RKO (cell line): Measurements from ENCODE around the gene CAPZB.

Source experiments
- DNase-seq: peaks from one replicate; pipeline ENCODE4 v3.0.0-alpha.2; 2016; ENCODE audit warnings: low spot score

CAPZB gene

DNA sequence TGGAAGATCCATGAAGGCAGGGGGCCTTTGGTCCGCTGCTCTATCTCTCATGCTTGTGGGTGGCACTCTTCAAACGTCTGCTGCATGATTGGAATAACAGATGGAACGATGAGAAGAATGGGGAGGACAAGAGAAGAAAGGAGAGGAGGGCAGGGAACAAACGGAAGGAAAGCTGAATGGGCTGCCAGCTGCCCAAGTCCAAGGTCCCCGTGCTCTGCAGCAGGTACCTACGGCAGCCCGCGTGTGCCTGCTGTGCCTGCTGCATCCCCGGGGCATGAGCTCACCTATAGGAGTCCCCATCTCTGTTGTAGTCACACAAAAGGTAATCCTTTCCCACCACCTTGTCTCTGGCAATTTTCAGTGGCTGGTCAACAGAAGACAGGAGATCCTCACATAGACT, 100.1 kb downstream of the CAPZB start:
- DNase-seq, result no peak

DNA sequence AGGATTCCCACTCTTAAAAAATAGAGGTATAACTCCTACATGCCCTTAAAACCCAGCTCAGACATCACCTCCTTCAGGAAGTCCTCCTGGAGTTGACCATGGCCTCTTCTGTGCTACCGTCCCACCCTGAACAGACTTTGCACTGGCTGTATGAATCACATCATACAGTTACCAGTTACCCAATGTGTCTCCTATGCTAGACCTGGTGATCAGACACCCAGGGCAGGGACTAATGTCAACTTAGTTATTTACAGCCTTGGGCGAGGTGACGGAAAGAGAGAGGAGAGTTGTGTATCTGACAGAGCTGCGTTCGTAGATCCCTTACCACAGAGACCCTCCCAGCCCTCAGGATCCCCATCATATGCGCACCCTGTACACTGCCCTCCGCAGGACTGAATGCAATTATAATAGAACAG, 100.6 kb downstream of the CAPZB start:
- no peak for DNase-seq

DNA sequence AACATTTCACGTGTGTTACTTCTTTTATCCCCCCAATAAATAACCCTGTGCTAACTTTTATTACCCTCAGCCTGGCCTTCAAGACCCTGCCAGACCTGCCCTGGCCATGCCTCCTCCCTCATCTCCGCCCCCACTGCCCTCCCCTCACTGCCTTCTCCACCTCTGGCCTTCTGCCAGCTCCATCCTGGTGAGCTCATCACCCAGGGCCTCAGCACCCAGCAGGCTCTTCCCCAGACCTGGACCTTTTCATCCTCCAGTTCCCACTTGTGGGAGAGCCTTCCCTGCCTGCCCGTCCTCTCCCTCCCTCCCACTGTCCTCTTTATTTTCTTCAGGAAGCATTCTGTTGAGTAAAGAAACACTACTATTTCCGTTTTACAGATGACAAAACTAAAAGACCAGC, 101.2 kb downstream of the CAPZB start:
- no peak for DNase-seq

DNA sequence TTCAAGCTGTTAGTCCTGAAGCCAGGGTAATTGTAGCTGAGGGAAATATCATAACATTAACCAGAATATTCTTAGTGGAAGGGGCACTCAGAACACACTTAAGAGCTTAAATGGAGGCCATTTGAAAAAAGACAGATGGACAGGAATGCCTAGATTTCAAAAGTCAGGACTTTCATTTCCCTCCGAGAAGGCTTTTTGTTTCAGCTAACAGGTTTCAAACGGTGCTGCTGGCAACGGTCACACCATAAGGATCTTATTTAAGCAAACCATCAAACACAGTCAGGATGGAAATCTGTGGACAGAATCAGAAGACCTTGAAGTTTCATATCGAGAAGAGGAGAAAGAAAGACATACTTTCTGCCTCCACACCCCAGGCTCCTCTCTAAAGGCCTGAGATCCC, 103.1 kb downstream of the CAPZB start:
- DNase-seq, result no peak

DNA sequence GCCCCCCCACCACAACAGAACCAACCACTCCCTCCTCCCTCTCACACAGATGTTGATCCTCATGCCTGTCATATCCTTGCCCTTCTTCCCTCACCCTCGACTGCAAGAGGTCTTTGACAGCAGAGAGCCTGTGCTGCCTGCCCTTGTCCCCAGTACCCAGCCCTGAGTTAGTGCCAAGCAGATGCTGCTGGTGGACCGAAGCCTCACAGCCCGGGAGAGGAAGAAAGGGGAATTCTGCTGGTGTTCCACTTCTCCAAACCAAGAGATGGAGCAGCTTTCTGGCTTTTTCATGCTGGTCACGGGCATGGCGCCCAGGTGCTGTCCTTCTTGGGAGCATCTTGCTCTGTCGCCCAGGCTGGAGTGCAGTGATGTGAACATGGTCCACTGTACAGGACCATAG, 104.1 kb downstream of the CAPZB start:
- DNase-seq, result no peak

DNA sequence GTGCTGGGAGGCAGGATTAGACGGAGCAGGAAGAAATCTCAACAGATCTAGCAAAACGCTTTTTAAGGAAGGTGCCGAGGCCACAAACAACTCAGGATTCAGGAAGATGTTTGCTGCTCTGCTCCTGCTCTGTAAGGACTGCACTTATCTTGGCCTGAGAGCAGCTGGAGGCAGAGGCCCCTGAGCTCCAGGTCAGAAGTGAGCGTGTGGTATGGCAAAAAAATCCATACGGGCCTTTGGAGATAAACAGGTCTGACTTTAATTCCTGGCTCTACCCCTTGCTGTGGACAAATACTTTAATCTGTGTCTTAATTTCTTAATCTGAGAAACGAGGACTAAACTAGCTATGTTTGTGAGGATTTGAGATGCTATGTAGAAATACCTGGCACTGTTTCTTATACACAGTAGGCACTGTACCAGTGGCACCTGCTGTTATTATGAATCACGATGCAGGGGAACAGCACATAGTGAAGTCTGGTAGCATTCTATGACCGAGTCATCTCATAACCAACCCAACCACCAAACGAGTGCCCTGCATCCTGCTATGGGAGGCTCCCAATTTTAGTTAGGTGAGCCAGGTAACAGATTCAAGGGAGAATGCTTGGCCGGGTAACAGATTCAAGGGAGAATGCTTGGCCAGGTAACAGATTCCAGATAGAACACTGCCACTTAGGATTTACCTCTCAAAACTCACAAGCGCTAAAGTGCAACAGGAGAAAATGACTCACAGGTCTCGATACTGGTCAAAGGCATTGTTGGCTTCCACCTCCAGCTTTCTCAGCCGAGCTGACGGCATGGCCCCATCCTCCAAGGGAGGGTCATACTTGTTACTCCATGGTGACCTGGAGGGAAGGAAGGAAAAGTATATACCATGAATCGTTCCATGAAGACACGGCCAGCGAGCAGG, 107.3 kb downstream of the CAPZB start:
- DNase-seq, result no peak

DNA sequence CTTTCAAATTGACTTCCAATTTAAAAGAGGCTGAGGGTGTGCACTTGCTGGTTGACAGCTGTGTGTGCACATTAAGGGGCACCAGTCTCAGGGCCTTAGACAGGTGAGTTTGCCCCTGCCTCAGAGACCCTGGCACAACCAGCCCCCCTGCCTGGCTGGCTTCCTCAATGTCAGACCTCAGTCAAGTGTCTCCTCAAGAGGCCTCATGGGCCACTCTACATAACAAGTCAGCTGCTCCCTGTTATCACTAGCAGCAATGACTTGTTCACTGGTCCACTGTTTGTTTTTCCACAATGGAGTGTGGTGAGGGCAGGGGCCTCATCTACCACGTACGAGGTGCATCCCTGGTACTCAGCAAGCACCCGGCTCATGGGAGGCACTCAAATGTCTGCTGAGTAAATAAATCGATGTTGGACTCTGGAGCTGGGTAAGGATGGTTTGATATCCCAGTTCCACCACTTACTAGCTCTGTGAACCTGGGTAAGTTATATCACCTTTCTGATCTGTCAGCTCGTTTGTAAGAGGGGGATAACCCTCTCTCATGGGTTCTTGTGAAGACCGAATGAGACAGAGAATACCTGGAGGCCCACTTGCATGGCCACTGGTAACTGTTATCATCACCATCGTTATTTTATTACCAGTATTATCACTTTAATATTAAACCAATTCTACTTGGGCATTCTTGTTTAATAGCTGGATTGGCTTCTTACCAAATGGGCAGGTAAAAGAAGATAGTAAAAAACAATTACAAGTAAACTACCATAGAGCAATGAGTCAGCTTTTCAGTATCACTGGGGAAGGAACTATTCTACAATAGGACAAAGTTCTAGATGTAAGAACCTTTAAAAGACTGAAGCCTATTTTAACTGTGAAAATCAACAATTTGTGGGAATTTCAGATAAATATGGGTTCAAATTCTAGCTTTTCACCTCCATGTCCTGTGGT, 108.6 kb downstream of the CAPZB start:
- no peak for DNase-seq

DNA sequence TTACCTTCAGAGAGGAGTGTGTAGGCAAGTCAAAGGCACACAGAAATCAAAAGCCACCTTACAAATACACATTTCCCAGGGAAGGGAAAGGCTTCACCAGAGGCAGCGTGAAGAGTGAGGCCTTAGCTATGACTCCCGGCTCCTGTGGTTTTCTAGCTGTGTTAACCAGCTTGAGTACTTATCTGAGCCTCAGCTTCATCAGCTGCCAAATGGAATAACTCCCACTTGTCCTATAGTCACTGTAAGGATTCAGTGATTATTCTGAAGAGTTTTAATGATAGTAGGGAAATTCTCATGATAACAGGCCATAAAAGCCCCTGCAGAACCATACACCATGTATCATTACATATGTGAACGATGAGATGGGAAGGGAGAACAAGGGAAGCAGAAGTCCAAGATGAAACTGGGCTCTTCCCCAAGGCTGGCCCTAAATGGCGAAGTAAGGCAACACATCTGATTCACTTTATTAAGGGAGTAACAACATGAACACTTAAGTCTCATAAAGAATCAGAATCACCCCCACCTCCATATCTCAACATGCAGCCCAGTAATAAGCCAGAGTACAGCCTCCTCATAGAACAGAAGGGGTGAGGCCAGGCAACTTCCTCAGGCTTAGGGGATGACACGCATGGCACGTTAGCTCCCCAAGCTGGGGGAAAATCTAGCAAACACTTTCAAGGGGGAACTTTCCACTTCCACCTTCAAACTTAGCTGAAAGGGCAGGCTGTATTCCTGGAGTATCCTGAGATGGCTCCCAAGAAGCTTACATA, 109.5 kb downstream of the CAPZB start:
- no peak for DNase-seq

DNA sequence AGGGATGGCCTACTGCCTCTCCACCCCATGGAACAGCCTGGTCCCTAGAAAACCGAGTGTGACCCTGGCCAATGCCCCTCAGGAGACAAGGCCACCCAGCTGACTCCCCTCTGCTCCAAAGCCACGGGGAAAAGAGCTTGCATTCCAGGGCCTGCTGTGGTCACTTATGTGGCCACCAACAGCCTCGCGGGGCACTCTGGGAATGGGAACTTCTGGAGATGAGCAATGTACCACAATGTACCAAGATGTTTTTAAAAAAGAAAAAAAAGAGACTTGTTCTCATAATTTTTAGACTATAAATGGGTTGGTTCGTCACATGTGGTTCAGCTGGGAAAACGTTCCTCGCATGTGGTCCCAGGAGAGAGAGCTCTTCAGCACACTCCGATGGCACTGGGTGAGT, 110.4 kb downstream of the CAPZB start:
- DNase-seq, result no peak

DNA sequence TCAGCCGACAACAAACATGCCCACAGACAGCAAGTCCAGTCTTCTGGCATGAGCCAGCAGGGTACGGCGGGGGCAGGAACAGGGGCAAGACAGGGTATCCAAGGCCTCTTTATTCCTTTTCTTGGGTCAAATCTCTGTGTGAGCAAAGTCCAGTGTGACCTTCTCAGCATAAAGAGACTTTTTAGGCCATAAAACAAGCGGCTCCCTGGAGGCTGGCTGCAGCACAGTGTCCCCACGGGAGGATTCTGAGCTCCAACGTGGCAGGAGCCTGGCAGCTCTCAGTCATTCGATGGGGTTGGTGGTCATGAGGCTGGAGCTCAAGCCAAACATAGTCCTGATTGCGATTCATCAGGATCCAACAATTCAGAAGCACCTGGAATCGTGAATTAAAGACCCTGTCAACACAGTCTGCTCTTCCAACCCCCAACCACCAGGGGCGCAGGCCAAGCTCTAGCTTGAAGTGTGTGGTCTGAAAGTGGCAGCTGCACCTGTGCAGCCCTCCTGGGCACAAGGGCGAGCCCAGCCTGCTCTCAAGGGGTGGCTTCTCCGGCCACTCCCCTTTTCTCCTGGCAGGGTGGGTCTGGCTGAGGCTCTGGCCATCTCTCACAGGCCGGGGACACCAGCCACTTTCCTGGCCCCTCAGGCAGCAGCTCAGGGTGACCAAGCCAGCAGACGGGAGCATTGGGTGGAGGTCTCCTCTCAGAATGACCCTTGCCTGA, 111.1 kb downstream of the CAPZB start:
- DNase-seq, result no peak

DNA sequence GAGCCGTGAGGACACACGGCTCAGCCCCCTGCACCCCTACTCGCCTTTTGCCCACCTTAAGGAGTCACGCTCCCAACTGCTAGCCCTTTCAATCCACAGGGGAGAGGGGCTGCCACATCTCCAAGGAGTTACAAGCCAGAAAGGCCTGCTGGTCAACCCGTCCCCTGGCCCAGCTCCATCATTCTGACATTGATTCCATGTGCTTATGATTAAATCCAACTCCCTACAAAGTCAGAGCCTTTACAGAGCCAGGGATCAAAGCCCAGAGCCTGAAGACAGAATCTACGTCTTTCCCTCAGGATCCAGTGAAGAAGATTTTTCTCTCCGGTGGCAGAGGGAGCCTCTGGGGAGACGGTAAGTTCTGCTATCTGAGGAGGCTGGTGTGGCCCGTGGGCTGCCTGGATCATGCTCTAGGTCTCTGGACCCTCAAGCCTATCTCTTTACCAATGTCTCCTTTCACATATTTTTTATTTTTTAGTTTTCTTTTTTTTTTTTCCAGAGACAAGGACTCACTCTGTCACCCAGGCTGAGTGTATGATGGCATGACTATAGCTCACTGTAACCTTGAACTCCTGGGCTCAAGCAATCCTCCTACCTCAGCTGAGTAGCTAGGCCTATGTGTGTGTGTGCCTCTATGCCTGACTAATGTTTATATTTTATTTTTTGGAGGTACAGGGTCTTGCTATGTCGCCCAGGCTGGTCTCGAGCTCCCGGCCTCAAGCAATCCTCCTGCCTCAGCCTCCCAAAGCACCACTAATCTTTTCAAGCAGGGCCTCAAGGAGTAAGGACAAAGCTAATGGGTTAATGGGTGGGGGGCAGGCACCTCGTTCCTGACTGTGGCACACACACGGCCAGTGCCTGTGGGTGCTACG, 111.9 kb downstream of the CAPZB start:
- DNase-seq, result no peak

DNA sequence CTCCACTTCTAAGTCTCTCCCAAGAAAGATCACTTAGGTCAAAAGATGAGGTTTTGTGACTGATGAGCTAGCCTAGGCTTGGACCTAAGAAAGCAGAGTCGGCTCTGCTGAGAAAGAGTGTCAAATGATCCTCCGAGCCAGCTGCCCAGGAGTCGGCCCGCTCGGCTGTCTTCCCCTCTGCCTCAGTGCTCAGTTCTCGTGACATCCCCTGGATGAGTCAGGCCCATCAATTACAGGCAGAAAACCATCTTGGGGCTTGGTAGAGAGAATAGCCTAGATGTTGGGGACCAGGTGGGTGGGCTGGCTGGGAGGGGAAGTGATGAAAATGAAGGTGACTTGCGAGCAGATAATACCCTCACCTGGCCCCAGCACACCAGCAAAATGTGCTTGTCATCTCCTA, 112.7 kb downstream of the CAPZB start:
- no peak for DNase-seq

DNA sequence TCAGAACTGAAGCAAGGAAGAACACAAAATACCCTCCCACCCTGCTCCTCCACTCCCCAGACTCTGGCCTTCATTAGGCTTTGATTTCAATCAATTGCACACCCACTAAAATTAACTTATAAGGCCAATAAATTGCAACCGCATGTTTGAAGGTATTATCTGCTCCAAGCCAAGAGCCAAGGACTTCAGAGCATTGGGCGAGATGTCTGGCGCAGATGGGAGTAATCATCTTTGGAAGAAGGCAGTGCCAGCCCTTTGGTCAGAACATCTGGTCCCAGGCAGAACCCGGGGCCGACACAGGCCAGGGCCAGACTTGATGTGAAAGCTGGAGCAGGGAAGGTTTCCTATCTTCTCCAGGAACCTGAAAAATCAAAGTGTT, 113.2 kb downstream of the CAPZB start:
- no peak for DNase-seq

DNA sequence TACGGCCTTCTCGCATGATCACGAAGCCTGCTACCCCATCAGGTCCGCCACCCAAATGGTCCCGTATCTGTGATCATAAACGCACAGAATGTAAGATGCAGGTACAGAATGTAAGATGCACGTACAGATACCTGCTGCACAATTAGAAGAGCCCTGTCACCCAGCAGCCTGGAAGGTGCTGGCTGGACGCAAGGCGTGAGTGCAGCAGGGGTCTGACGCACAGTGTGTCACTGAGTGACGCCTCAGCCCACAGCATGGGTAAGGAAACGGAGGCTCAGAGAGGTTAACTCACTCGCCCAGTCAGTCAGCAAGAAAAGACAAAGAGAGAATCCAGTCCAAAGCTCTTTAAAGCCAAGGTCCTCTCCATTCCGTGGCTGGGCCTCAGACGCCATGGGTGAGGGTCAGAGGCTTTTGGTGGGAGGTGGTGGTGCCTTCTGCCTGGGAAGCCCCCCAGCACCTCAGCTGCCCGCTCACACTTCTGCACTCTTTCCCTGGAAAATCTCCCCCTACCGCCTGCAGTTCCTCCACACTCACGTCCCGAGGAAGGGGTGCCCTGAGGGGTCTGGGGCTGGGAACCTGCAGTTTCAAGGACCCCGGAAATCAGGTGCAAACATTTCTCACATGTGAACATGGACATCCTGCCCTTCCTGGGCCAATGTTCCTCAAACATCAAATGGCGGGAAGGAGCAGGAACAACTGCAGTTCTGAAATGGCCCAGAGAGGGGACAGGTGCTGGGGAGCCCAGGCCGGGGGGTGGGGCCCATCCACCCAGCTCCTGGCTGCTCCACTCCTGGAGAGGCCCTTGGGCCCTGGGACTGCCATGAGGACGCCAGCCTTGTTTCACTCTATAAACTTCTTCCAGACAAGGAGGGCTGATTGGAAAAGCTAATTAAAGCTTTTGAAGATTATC, 113.9 kb downstream of the CAPZB start:
- DNase-seq, result no peak

DNA sequence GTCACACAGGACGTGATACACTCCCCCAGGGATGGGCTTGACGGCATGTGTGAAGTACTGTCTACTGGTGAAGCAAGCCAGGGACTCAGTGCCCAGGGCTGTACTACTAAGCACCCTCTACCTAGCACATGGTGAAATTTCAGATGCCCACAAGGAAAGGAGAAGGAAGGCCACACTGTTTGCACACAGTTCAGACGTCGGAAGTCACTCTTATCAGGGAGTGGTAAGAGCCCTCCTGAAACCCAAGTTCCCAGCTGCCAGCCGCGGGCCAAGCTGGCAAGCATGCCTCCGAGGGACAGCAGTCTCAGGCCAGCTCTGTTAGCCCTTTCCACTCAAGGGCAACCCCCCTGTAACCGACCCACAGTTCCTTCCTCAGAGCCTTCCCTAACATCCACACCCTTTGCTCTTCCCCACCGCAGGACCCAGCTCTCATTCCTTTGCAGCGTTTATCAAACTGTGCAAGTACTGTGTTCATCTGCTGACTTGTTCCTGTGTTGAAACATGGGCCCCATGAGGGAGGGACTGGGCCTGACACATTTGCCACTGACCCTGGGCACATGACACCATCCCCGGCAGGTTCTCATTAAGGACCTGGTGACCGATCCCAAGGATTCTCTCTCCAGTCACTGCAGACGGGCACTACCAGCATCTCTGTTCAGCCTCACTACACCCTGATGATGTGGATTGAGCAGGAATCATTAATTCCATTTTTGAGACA, 114.7 kb downstream of the CAPZB start:
- DNase-seq, result no peak

DNA sequence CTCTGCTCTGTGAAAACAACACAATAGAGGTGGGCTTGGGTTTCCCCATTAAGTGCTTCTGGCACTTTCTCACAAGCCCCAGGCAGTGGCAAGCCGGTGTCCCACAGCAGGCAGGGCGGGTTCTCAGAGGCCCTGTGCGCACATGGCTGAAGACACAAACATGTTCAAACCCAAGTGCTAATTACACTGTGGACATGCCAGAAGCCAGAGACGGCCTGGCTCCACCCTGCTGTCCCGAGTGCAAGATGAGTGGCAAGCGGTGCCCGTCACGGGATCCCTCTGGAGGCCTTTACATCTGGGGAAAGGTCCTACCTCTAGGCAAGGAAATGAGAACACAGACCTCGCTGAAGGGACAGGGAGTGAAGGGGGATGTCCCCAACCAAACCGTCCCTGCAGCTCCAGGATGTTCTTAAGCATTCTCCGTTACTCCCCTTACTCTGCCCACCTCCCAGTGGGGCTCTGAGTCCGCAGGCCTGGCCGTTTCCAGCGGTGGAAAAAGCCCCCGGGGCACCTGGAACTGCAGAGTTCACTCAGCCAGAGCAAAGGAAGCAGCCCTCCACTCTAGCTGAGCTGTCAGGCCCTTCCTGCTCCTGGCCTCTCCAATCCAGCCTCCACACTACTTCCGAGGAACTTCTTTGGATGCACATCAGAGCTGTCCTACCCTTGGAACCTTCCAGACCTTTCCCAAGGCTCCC, 115.8 kb downstream of the CAPZB start:
- DNase-seq, result no peak

DNA sequence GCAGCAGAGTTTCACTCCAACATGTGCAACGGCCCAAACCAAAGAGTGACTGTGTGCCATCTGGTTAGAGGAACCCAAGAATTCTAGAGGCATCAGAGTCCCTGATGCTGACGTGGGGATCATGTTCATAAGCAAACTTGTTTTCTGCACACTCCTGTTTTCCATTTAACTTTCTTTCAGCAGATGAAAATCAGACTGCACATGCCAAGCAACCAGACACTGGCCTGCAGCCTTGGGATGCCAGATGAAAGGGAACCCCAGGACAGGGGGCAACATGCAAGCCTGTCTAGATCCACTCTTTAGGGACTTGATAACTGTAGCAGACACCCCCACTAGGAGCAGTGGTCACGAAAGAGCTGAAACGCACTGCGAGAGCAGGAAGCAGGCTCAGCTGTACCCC, 116.4 kb downstream of the CAPZB start:
- DNase-seq, result no peak

DNA sequence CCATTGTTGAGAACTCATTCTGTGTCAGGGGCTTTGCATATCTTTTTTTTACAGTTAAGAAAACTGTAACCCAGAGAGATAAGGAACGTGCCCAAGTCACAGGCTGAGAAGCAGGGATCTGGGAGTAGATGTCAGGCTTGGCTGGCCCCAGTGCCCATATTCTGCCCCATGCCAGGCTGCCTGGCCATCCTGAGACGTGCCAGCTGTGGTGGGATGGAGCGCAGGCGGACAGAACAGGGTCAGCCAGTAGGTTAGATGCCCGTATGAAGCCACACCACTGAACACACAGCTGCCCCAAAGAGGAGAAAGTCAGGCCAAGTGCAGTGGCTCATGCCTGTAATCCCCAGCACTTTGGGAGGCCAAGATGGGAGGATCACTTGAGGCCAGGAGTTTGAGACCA, 117.3 kb downstream of the CAPZB start:
- DNase-seq, result no peak
